Measurements from ENCODE around the gene MRPL2.
A peak's percentile ranks its signal among the peaks of the same experiment; 100 is the strongest.

Gene MRPL2

DNA sequence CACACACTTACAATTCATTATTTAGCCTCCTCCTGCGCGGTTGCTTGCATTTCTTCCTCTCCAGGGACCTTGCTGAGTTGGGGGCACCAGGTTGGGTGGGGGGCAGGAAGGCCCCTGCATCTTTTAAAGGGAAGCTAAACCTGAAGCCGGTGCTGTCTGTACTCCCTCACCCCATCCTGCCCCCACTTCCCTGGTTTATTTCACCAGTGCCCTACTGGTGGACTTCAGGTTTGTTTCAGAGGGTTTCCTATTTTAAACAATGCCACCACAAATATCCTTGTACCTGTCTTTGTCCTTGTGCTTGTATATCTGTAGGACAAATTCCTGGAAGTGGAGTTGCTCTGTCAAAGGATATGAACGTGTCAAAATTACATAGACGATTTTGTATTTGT, 37.9 kb upstream of the MRPL2 start:
- peak overlapping the region; percentile 40 for H3K27ac ChIP-seq
- TF ChIP-seq, protein P1, sequence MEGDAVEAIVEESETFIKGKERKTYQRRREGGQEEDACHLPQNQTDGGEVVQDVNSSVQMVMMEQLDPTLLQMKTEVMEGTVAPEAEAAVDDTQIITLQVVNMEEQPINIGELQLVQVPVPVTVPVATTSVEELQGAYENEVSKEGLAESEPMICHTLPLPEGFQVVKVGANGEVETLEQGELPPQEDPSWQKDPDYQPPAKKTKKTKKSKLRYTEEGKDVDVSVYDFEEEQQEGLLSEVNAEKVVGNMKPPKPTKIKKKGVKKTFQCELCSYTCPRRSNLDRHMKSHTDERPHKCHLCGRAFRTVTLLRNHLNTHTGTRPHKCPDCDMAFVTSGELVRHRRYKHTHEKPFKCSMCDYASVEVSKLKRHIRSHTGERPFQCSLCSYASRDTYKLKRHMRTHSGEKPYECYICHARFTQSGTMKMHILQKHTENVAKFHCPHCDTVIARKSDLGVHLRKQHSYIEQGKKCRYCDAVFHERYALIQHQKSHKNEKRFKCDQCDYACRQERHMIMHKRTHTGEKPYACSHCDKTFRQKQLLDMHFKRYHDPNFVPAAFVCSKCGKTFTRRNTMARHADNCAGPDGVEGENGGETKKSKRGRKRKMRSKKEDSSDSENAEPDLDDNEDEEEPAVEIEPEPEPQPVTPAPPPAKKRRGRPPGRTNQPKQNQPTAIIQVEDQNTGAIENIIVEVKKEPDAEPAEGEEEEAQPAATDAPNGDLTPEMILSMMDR (IDR thresholded peaks at IDR 0.05) = no peak
- no peak for TF ChIP-seq ZFX (IDR thresholded peaks at IDR 0.05; ENCODE audit: borderline replicate concordance)

DNA sequence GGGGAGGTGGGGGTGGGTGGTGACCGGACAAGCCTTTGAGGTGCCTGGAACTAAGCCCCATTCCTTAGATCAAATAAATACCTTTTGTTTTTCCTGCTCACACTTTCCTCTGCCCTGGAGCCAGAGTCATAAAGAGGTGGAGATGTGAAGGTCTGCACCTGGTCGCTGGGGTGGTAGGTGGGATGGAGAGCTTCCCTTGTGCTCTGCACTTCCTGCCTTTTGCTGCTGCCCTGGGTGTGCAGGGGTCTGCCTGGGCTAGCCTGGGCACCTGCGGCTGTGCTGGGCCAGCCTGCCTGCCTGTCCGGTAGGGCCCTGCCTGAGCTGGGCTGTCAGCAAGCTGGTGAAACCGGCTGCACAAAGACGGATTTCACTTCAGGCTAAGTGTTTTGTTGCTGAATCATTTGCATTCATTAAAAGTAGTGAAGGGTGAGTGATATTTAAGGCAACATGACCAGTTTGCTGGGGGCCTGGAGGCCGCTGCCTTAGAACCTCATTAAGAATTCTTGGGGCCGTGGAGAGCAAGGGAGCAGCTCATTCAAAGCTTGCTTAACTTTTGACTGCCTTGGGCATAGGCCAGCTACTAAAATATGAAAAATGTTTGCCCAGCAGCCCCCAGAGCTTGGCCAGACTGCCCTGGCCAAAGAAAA, 37.3 kb upstream of the MRPL2 start:
- peak overlapping the region; percentile 40 for H3K27ac ChIP-seq
- TF ChIP-seq, protein P1 (IDR thresholded peaks at IDR 0.05) = no peak

DNA sequence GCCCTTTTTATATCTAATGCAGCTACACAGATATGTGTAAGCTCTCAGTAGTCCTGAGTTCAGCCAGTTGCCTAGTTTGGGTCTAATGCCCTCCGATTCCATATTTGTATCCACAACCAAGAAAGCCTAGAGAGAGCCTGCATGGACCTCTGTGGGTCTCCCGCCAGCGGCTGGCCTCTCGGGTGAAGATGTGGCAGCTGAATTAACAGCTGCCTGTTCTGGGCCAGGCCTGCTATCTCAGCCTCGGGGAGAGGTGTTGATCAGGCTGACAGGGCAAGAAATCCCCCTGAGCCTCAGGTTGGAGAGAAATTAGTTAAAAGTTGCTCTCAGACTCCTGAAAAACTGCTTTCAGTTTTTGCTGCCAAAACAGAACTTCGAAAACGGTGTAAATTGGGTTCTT, 36.7 kb upstream of the MRPL2 start:
- TF ChIP-seq, protein P1 (IDR thresholded peaks at IDR 0.05) = no peak
- no peak for TF ChIP-seq ZFX (IDR thresholded peaks at IDR 0.05; ENCODE audit: borderline replicate concordance)
- H3K27ac ChIP-seq = peak overlapping the region; percentile 40

DNA sequence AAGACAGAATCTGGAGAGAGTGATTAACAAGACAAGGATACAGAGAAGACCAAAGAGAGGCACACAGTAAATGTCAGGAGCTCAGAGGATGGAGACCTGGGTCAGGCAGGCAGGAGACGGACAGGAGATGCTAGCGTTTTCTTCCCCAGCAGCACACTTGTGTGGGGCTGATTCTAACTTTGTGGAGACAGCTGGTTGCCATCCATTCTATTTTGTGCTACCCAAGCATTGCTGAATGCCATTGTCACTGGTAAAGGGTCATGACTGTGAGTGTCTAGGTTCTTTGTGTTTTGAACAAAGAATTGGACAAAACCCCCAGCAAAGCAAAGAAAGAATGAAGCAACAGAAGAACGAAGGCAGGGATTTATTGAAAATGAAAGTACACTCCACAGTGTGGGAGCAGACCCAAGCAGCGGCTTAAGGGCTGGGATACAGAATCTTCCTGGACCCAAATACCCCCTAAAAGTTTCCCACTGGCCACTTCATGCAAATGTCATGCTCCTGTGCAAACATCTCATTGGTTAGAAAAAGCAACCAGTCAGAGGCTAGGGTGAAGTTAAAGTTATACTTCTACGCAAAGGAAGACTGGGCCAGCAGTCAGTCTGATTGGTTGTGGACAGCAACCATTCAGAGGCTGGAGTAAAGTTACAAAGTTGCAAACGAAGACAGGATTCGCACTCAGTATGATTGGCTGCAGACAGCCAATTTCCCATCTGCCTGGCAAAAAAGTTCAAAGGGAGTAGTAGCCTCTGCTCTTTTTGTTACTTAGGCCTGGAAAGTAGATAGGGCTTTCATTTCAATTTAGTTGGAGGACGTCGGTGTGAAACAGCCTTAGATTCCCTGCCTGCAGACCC, 34.4 kb upstream of the MRPL2 start:
- no peak for TF ChIP-seq ZFX (IDR thresholded peaks at IDR 0.05; ENCODE audit: borderline replicate concordance)
- TF ChIP-seq, protein P1 (IDR thresholded peaks at IDR 0.05) = no peak
- H3K27ac ChIP-seq = peak overlapping the region; percentile 82

DNA sequence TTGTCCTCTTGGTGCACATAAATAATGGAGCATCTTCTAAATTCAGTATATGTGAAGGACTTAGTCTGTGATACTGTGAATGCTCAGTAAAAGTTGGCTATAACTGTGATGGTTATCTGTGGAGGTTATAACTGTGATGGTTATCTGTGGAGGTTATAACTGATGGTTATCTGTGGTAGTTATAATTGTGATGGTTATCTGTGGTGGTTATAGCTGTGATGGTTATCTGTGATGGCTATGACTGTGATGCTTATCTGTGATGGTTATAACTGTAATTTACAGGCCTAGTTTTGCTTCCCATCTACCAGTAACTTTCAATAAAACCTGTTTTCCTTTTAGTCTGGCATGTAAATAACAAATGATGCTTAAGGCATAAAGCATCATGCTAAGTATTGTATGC, 33.4 kb upstream of the MRPL2 start:
- TF ChIP-seq, protein P1 (IDR thresholded peaks at IDR 0.05) = no peak
- TF ChIP-seq ZFX (IDR thresholded peaks at IDR 0.05; ENCODE audit: borderline replicate concordance) = no peak
- H3K27ac ChIP-seq = peak overlapping the region; percentile 82

DNA sequence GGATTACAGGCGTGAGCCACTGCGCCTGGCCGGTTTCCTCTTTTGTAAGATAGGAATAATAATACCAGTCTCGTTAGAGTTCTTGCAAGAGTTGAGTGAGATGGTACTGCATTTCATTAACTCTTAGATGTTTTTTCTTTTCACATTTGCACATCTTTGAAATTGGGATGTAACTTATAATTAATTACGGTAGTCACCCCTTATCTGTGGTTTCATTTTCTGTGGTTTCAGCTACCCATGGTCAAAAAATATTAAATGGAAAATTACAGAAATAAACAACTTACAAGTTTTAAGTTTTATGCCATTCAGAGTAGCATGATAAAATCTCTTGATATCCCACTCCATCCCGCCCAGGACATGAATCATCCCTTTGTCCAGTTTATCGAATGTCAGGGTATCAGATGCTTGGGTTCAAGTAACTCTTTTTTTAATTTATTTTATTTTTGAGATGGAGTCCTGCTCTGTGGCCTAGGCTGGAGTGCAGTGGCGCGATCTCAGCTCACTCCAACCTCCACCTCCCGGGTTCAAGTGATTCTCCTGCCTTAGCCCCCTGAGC, 32.3 kb upstream of the MRPL2 start:
- TF ChIP-seq, protein P1 (IDR thresholded peaks at IDR 0.05) = no peak
- TF ChIP-seq ZFX (IDR thresholded peaks at IDR 0.05; ENCODE audit: borderline replicate concordance) = no peak
- no peak overlapping the region for H3K27ac ChIP-seq

DNA sequence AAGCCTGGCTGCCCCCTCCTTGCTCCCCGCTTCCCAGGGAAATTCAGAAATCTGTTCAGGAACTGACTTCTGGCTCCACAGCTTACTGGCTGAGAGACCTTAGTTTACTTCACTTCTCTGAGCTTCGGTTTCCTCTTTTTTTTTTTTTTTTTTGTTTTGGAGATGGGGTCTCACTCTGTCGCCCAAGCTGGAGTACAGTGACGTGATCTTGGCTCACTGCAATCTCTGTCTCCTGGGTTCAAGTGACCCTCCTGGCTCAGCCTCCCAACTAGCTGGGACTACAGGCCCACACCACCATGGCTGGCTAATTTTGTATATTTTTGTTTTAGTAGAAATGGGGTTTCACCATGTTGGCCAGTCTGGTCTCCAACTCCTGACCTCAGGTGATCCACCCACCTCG, 31.8 kb upstream of the MRPL2 start:
- H3K27ac ChIP-seq = peak overlapping the region; percentile 27

More for the DNA sequence above, 31.8 kb upstream of the MRPL2 start:
- TF ChIP-seq ZFX (IDR thresholded peaks at IDR 0.05; ENCODE audit: borderline replicate concordance) = no peak
- TF ChIP-seq, protein P1 (IDR thresholded peaks at IDR 0.05) = no peak

Measured in 22Rv1 (cell line).